Neural progenitor cell (in vitro differentiated cells): Measurements from ENCODE around the gene OR2T1.

Source experiments
- CTCF ChIP-seq: fragments of 200-600 bp; sonication (generic); IDR thresholded peaks from 2 replicates; pipeline ENCODE4 v1.5.1; 2017; ENCODE audit warnings: antibody characterized with exemption, mild to moderate bottlenecking
- EZH2 ChIP-seq: fragments of 200-600 bp; sonication (generic); IDR thresholded peaks from 2 replicates; pipeline ENCODE4 v1.6.1; 2017; ENCODE audit warnings: antibody characterized with exemption, mild to moderate bottlenecking, moderate library complexity
- EZH2phosphoT487 ChIP-seq: fragments of 200-600 bp; sonication (generic); IDR thresholded peaks from 2 replicates; pipeline ENCODE4 v1.6.1; 2017; ENCODE audit warnings: antibody characterized with exemption

DNA sequence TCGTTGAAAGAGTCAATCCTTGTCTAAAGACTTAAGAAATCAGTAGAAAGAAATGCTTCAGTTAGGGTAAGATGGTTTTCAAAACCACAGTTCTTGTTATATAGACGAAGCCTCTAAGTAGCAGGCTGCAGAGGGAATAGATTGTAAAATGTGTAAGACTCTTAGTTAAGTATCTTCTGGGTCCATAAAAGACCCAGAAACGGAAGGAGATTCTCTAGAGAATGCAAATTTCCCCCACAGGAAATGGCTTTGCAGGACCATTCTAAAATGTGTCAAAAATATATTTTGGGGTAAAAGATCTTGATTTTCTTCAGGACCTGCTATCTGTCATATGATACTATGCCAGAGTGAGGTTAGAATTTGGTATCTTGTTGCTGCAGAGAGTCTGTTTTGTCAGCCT lies 13.4 kb downstream of the OR2T1 start:
- TF ChIP-seq CTCF (no peak), EZH2 (no peak), EZH2phosphoT487 (no peak)
